Measurements from ENCODE around the gene SMPD3.

Gene SMPD3

GRCh38 chr16:68319185-68319908 is 129.0 kb downstream of the SMPD3 start:
- DNase-seq, result no peak

GRCh38 chr16:68313116-68313515 is 135.2 kb downstream of the SMPD3 start:
- DNase-seq, result no peak

- DNase-seq, result peak; percentile 92 to 93
These were observed 137.4 kb downstream of the SMPD3 start, which contains the start of the genes PRMT7 and SLC7A6OS for GRCh38 chr16:68310774-68311511. PRMT7 (plus strand) TSS chr16:68311019; CDS start chr16:68315980, 4,961 bp downstream. SLC7A6OS (minus strand) TSS chr16:68310946; CDS start chr16:68310926, 20 bp downstream.

- DNase-seq, result no peak
These were observed 137.9 kb downstream of the SMPD3 start for GRCh38 chr16:68310437-68310773.

GRCh38 chr16:68309799-68310198 is 138.5 kb downstream of the SMPD3 start:
- DNase-seq, result peak in 1 of 2 experiments; percentile 17

Data from AML-193 (cell line).